HepG2 (cell line): ENCODE results near the gene MIDN. TPM values are rescaled to one million over a fixed set of nuclear protein-coding genes. Genes with fewer than 3 reads are reported as not detected.

Experiments used
- ATF2 ChIP-seq: sonication (generic); formaldehyde crosslinking; IDR thresholded peaks from 2 replicates; pipeline ENCODE4 v1.4.0; 2020; ENCODE audit warnings: missing genetic modification reagents
- CCAR2 ChIP-seq: fragments of 200-400 bp; formaldehyde crosslinking; optimal IDR thresholded peaks from 2 replicates; pipeline ENCODE3; 2018; ENCODE audit warnings: low read depth, mild to moderate bottlenecking, low read length, moderate library complexity
- DR1 ChIP-seq: sonication (generic); formaldehyde crosslinking; IDR thresholded peaks from 2 replicates; pipeline ENCODE4 v1.8.0; 2021; ENCODE audit warnings: mild to moderate bottlenecking, missing genetic modification reagents, inconsistent platforms
- ETV5 ChIP-seq: IDR thresholded peaks from 2 replicates; pipeline ENCODE4 v1.6.1; 2018; ENCODE audit warnings: missing biosample characterization, missing genetic modification reagents, inconsistent platforms, borderline replicate concordance
- HOMEZ ChIP-seq: IDR thresholded peaks from 2 replicates; pipeline ENCODE4 v1.6.1; 2016; ENCODE audit warnings: low read depth
- HOXA9 ChIP-seq: sonication (generic); formaldehyde crosslinking; IDR thresholded peaks from 2 replicates; pipeline ENCODE4 v1.8.1; 2022; ENCODE audit warnings: missing genetic modification reagents, mild to moderate bottlenecking, moderate library complexity, borderline replicate concordance
- MTERF4 ChIP-seq: sonication (generic); formaldehyde crosslinking; IDR thresholded peaks from 2 replicates; pipeline ENCODE4 v1.8.0; 2023; ENCODE audit warnings: mild to moderate bottlenecking, missing genetic modification reagents
- MYNN ChIP-seq: sonication (generic); formaldehyde crosslinking; IDR thresholded peaks from 2 replicates; pipeline ENCODE4 v1.4.0; 2020; ENCODE audit warnings: mild to moderate bottlenecking, low read depth, missing genetic modification reagents
- NFATC3 ChIP-seq: sonication (generic); formaldehyde crosslinking; IDR thresholded peaks from 2 replicates; pipeline ENCODE4 v1.5.1; 2020; ENCODE audit warnings: mild to moderate bottlenecking, missing genetic modification reagents
- PRMT3 ChIP-seq: sonication (generic); formaldehyde crosslinking; IDR thresholded peaks from 2 replicates; pipeline ENCODE4 v1.8.1; 2022; ENCODE audit warnings: low read depth, mild to moderate bottlenecking, moderate library complexity, missing genetic modification reagents, borderline replicate concordance
- SP2 ChIP-seq: sonication (generic); formaldehyde crosslinking; IDR thresholded peaks from 2 replicates; pipeline ENCODE4 v1.5.1; 2020; ENCODE audit warnings: mild to moderate bottlenecking, missing genetic modification reagents
- SYNCRIP ChIP-seq: fragments of 200-400 bp; formaldehyde crosslinking; IDR thresholded peaks from 2 replicates; pipeline ENCODE4 v1.6.1; 2018; ENCODE audit warnings: mild to moderate bottlenecking, low read depth, low read length; ENCODE audit not compliant: insufficient read depth
- TCF7 ChIP-seq: sonication (generic); IDR thresholded peaks from 2 replicates; pipeline ENCODE4 v1.6.1; 2016; ENCODE audit warnings: antibody characterized with exemption, low read depth
- TRIM22 ChIP-seq: fragments of 450-650 bp; IDR thresholded peaks from 2 replicates; pipeline ENCODE4 v1.6.1; 2017
- ZBTB26 ChIP-seq: IDR thresholded peaks from 2 replicates; pipeline ENCODE4 v1.6.1; 2016; ENCODE audit warnings: missing compliant biosample characterization, missing genetic modification reagents, borderline replicate concordance
- ZBTB43 ChIP-seq: sonication (generic); formaldehyde crosslinking; conservative IDR thresholded peaks from 2 replicates; pipeline ENCODE4 v1.4.0; 2020; ENCODE audit warnings: missing genetic modification reagents
- ZKSCAN5 ChIP-seq: sonication (generic); formaldehyde crosslinking; IDR thresholded peaks from 2 replicates; pipeline ENCODE4 v1.5.1; 2020; ENCODE audit warnings: mild to moderate bottlenecking, missing genetic modification reagents
- ZNF263 ChIP-seq: sonication (generic); formaldehyde crosslinking; IDR thresholded peaks from 2 replicates; pipeline ENCODE4 v1.4.0; 2020; ENCODE audit warnings: missing genetic modification reagents
- ZNF468 ChIP-seq: sonication (generic); formaldehyde crosslinking; IDR thresholded peaks from 2 replicates; pipeline ENCODE4 v1.8.0; 2022; ENCODE audit warnings: mild to moderate bottlenecking, moderate library complexity, missing genetic modification reagents
- ZNF605 ChIP-seq: sonication (generic); formaldehyde crosslinking; IDR thresholded peaks from 2 replicates; pipeline ENCODE4 v1.8.0; 2022; ENCODE audit warnings: mild to moderate bottlenecking, missing genetic modification reagents
- ZNF678 ChIP-seq: sonication (generic); formaldehyde crosslinking; IDR thresholded peaks from 2 replicates; pipeline ENCODE4 v1.4.0; 2020; ENCODE audit warnings: mild to moderate bottlenecking, missing genetic modification reagents
- ZNF691 ChIP-seq: sonication (generic); formaldehyde crosslinking; IDR thresholded peaks from 2 replicates; pipeline ENCODE4 v1.4.0; 2020; ENCODE audit warnings: missing genetic modification reagents, low read depth, mild to moderate bottlenecking, borderline replicate concordance
- polyA plus RNA-seq, 8 experiments: library from polyadenylated mRNA; depleted of rRNA in 3 of 8; stranded (reverse) in 7 of 8; unstranded in 1 of 8; fragments of >200 nt; fragmentation: Illumina TruSeq in 4 of 8; extraction: Trizol in 4 of 8; gene quantifications; 2 replicates each; pipeline versions ENCODE4 v1.2.1 to v1.2.3, GENCODE V29; 2011 to 2016; ENCODE audit warnings: low read depth in 4 of 8, missing spikeins in 1 of 8, mixed read lengths in 1 of 8; ENCODE audit not compliant: insufficient read depth in 1 of 8
- total RNA-seq, 5 experiments: library from RNA; depleted of rRNA; stranded (reverse); fragments of >200 nt; fragmentation: Illumina TruSeq; extraction: Trizol; gene quantifications; 2 replicates each; pipeline ENCODE4 v1.2.3, GENCODE V29; 2016; ENCODE audit warnings: low read depth in 1 of 5

MIDN gene
- total and polyA plus RNA-seq, 2 of the 13 experiments (the other 11 are each of a cell fraction or from before 2014, with no cell fraction given) = 8.4 to 18.0 TPM

- 0 out of 2 replicates have a peak, but pooled peaks have one; percentile 4 for TF ChIP-seq ATF2 (CRISPR knock-in tag)
- TF ChIP-seq ZNF678 (CRISPR knock-in tag) = no peak
- TF ChIP-seq SYNCRIP = no peak
- no peak for TF ChIP-seq ZNF468 (CRISPR knock-in tag)
- 0 out of 2 replicates have a peak, but pooled peaks have one; percentile 20 for TF ChIP-seq ZNF605
- TF ChIP-seq HOXA9 = no peak
- no peak for TF ChIP-seq HOMEZ
- no peak for TF ChIP-seq ZBTB26
- TF ChIP-seq MYNN = 0 out of 2 replicates have a peak, but pooled peaks have one; percentile 67
- no peak for TF ChIP-seq CCAR2
- TF ChIP-seq PRMT3 (CRISPR knock-in tag) = no peak
- TF ChIP-seq ETV5 (CRISPR knock-in tag) = no peak
- no peak for TF ChIP-seq NFATC3
- no peak for TF ChIP-seq ZBTB43 (CRISPR knock-in tag)
- TF ChIP-seq SP2 (CRISPR knock-in tag) = no peak
- TF ChIP-seq ZNF263 (CRISPR knock-in tag) = no peak
- TF ChIP-seq MTERF4 = no peak
- peak; percentile 6; the same call in 1 of the 2 replicates for TF ChIP-seq DR1 (CRISPR knock-in tag)
- no peak for TF ChIP-seq TRIM22
- TF ChIP-seq ZKSCAN5 = no peak
- TF ChIP-seq TCF7 = no peak
- TF ChIP-seq ZNF691 (CRISPR knock-in tag) = no peak
Observed at GRCh38 chr19:1274852-1275259, 26.5 kb downstream of the MIDN start (continued).
